Activated naive CD8-positive, alpha-beta T cell (primary cell): Measurements from ENCODE around the gene UBE2G1.

Source experiments
- H3K27ac Mint-ChIP-seq: one replicate; pipeline ENCODE4 v1.8.0; 2021; ENCODE audit warnings: mixed read lengths
- H3K27me3 Mint-ChIP-seq: one replicate; pipeline ENCODE4 v1.8.0; 2021; ENCODE audit warnings: mixed read lengths
- H3K36me3 Mint-ChIP-seq: one replicate; pipeline ENCODE4 v1.8.0; 2021; ENCODE audit warnings: mixed read lengths
- H3K4me1 Mint-ChIP-seq: one replicate; pipeline ENCODE4 v1.8.0; 2021; ENCODE audit warnings: low read depth, mixed read lengths
- H3K4me3 Mint-ChIP-seq: one replicate; pipeline ENCODE4 v1.8.0; 2021; ENCODE audit warnings: mild to moderate bottlenecking, mixed read lengths
- H3K9me3 Mint-ChIP-seq: one replicate; pipeline ENCODE4 v1.8.0; 2021; ENCODE audit warnings: low read depth, mixed read lengths

The UBE2G1 gene

GRCh38 chr17:4310354-4311060 is 56.0 kb downstream of the UBE2G1 start:
- Mint-ChIP-seq H3K27me3 (no peaks in the 10 kb centered on the region), H3K36me3 (peaks cover 3% of the 10 kb centered on the region), H3K4me1 (peaks cover 63% of the 10 kb centered on the region), H3K4me3 (no peak overlapping the region), H3K9me3 (no peaks in the 10 kb centered on the region), H3K27ac (peak overlapping the region; percentile 31)

DNA sequence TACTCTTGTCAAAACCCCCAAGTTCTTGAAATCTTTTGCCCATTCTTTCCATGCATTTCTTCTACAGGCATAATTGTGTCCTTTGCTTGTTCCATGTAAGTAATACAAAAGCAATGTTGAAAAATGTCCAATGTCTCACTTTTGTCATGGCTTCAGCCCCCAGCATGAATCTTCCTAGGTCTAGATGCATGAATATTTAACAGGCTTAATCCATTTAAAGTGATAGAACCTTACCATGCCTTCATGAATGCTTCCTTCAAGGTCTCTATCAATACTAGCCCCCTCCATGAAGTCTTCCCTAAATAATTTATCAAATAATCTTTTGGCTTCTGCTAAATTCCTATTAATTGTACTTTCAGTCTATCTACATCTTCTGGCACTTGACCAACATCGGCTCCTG is 56.6 kb downstream of the UBE2G1 start:
- H3K4me3 Mint-ChIP-seq: no peak overlapping the region
- H3K4me1 Mint-ChIP-seq: peaks cover 61% of the 10 kb centered on the region
- peak overlapping the region; percentile 31 for H3K27ac Mint-ChIP-seq
- peaks cover 3% of the 10 kb centered on the region for H3K36me3 Mint-ChIP-seq
- H3K27me3 Mint-ChIP-seq: no peaks in the 10 kb centered on the region
- H3K9me3 Mint-ChIP-seq: no peaks in the 10 kb centered on the region

DNA sequence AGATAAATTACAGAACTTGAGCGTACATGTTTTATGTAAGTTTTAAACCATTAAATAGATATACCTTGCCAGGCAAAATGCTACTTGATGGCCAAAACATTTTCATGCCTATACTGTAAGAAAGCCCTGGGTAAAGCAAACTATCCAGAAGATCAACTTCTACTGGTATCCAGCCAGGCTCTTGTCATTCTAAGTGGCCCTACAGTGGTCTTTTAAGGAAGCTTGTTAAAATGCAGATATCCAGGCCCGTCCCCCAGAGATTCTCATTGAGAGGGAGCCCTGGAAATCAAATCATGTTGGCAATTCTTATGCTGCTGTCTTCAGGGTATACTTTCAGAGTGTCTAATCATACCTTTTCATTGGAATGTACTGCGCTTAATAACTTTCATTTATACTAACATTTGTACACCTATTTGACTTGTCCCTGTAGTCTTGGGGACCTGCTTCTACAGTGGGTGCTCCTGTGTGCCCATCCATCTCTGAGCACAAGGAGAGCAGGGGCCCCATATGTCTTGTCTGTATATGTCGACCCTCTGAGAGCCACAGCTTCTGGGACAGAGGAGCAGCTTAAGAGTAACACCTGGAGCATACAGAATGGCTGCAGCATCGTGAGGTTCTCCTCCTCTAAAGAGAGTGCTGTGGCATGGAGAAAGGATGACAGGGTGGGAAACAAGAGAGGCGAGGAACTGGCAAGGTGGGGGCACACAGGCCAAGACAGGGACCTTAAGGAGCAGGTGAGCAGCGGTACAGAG is 59.1 kb downstream of the UBE2G1 start:
- Mint-ChIP-seq H3K4me1 (peaks cover 41% of the 10 kb centered on the region), H3K36me3 (peaks cover 3% of the 10 kb centered on the region), H3K9me3 (no peaks in the 10 kb centered on the region), H3K4me3 (no peak overlapping the region), H3K27me3 (no peaks in the 10 kb centered on the region), H3K27ac (peak overlapping the region; percentile 28)

DNA sequence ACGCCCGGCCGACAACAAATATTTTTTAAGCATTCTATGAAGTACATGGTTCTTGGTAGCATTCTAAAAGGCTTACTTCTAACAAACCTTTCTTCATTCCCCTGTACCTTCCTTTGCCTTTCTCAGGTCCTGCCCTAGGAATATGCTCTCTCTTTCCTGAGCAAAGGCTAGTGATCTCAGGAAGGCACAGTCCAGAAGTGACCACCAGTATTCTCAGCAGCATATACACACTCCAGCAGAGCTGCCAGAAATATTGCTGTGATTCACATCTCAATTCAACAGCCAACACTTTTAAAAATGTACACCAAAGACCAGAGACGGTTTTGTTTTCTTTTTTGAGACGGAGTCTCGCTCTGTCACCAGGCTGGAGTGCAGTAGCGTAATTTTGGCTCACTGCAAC is 61.3 kb downstream of the UBE2G1 start:
- H3K4me3 Mint-ChIP-seq: no peak overlapping the region
- no peak overlapping the region for H3K27ac Mint-ChIP-seq
- peaks cover 24% of the 10 kb centered on the region for H3K4me1 Mint-ChIP-seq
- no peaks in the 10 kb centered on the region for H3K36me3 Mint-ChIP-seq
- H3K9me3 Mint-ChIP-seq: no peaks in the 10 kb centered on the region
- no peaks in the 10 kb centered on the region for H3K27me3 Mint-ChIP-seq

- peaks cover 17% of the 10 kb centered on the region for H3K4me1 Mint-ChIP-seq
- no peak overlapping the region for H3K27ac Mint-ChIP-seq
- no peak overlapping the region for H3K4me3 Mint-ChIP-seq
- H3K9me3 Mint-ChIP-seq: no peaks in the 10 kb centered on the region
- no peaks in the 10 kb centered on the region for H3K27me3 Mint-ChIP-seq
- H3K36me3 Mint-ChIP-seq: no peaks in the 10 kb centered on the region
Observed at GRCh38 chr17:4304417-4305027, 62.0 kb downstream of the UBE2G1 start.

- Mint-ChIP-seq H3K9me3 (no peaks in the 10 kb centered on the region), H3K27me3 (no peaks in the 10 kb centered on the region), H3K4me1 (peaks cover 11% of the 10 kb centered on the region), H3K27ac (no peak overlapping the region), H3K36me3 (no peaks in the 10 kb centered on the region), H3K4me3 (no peak overlapping the region)
Observed at GRCh38 chr17:4301066-4301465, 65.4 kb downstream of the UBE2G1 start.

DNA sequence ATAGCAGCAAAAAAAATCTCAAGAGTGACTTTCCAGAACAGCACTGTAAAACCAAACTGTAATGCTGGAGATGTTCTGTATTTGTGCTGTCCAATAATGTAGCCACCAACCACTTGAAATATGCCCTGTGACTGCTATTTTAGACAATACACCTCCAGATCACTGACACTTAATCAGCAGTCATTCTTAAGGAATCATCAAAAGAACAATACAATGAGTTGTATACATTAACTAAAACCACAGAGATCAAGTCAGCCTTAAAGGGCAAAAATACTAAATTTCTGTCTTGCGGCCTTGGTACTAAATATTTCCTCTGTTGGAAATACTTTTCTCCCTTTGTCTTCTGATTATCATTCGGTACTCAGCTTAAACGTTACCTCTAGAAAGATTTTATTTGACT is 69.1 kb downstream of the UBE2G1 start:
- H3K27ac Mint-ChIP-seq: peak overlapping the region; percentile 13
- H3K9me3 Mint-ChIP-seq: no peaks in the 10 kb centered on the region
- peaks cover 7% of the 10 kb centered on the region for H3K4me1 Mint-ChIP-seq
- no peak overlapping the region for H3K4me3 Mint-ChIP-seq
- no peaks in the 10 kb centered on the region for H3K36me3 Mint-ChIP-seq
- no peaks in the 10 kb centered on the region for H3K27me3 Mint-ChIP-seq

DNA sequence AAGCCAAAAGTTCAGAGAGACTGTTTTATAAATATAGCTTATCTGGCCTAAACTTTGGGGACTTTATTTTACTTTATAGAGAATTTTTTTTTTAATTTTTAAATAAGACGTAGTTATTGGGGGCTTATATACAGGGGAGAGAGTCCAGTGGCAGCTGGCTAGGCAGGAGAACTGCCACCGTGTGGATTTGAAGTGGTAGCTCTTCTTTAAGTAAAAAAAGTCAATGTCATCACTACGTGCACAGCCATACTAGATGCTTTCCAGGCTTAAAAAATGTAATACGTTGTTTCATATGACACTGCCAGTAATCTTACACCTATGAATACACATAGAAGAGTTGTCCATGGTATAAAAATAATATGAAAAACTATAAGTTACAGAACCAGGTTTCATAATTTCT is 70.8 kb downstream of the UBE2G1 start:
- H3K27ac Mint-ChIP-seq: no peak overlapping the region
- H3K4me3 Mint-ChIP-seq: no peak overlapping the region
- no peaks in the 10 kb centered on the region for H3K27me3 Mint-ChIP-seq
- no peaks in the 10 kb centered on the region for H3K9me3 Mint-ChIP-seq
- H3K4me1 Mint-ChIP-seq: peaks cover 7% of the 10 kb centered on the region
- H3K36me3 Mint-ChIP-seq: no peaks in the 10 kb centered on the region

DNA sequence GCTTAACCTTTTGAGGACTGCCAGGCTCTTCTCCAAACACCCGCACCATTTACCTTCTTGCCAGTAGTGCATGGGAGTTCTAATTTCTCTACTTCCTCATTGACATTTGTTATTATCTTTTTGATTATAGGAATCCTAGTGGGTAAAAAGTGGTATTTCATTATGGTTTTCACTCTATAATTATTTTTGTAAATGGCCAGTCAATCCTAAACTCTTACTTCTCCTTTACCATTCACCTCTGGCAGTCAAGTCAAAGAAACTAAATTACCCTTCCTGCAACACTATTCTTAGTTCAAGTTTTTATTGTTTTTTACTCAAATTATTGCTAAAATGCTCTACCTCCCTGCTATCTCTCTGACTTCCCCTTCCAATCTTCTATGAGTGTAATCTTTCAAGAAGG is 72.9 kb downstream of the UBE2G1 start:
- Mint-ChIP-seq H3K9me3 (no peaks in the 10 kb centered on the region), H3K4me1 (peaks cover 7% of the 10 kb centered on the region), H3K36me3 (peaks cover under 1% of the 10 kb centered on the region), H3K4me3 (no peak overlapping the region), H3K27me3 (no peaks in the 10 kb centered on the region), H3K27ac (no peak overlapping the region)

DNA sequence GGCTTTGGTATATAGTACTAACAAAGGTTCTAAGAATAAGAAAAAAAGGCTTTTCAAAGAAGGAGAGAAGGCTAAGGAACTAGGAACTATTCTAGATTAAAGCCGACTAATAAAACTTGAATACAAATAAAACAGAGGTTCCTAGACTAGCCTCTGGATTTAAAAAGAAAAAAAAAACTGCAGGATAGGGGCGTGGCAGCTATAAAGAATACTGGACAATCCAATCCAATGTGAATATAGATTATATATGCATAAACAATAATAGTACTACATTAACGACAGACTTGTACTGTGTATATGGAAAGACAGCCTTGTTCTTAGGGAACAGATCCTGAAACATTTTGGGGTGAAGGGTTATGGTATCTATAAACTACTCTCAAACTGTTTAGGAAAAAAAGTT is 78.8 kb downstream of the UBE2G1 start:
- no peaks in the 10 kb centered on the region for H3K27me3 Mint-ChIP-seq
- no peak overlapping the region for H3K27ac Mint-ChIP-seq
- no peak overlapping the region for H3K4me3 Mint-ChIP-seq
- H3K9me3 Mint-ChIP-seq: no peaks in the 10 kb centered on the region
- peaks cover 2% of the 10 kb centered on the region for H3K4me1 Mint-ChIP-seq
- peaks cover 3% of the 10 kb centered on the region for H3K36me3 Mint-ChIP-seq

DNA sequence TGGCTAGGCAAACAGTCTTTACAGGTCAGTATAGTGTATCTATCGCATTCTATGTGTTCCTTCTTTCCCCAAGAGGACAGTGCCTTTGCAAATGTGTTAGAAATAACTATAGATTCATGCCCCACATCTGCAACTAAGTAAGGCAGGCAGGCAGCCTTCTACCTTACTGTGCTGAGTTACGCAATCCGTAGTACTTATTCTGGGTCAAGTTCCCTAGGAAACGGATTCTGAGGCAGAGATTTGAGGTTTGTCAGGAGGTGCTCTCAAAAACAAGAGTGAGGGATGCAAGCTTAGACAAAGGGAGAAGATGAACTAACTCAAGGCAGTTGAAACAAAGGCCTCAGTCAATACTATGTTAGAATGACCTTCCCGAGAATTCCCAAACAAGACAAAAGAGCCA is 90.0 kb downstream of the UBE2G1 start:
- H3K4me3 Mint-ChIP-seq: no peak overlapping the region
- peak overlapping the region; percentile 41 for H3K27ac Mint-ChIP-seq
- peaks cover 6% of the 10 kb centered on the region for H3K36me3 Mint-ChIP-seq
- H3K9me3 Mint-ChIP-seq: no peaks in the 10 kb centered on the region
- H3K4me1 Mint-ChIP-seq: peaks cover 3% of the 10 kb centered on the region
- H3K27me3 Mint-ChIP-seq: no peaks in the 10 kb centered on the region

DNA sequence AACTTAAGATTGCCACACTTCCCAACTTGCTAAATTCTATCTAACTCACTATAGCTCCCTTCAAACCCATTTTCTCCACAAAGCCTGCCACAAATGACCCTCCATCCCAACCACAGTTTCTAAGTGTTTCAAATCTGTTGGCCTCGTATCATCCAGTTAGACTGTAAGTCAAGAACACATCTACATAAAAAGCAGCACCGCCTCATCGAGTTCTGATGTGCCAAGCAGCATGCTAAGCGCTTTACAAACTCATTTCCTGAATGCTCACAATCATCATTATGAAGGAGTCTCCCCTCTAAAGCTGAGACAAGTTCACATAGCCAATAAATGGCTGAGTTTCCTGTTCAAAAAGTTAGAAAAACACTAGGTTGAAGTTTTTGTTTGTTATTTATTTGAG is 93.5 kb downstream of the UBE2G1 start:
- no peak overlapping the region for H3K4me3 Mint-ChIP-seq
- no peaks in the 10 kb centered on the region for H3K9me3 Mint-ChIP-seq
- no peaks in the 10 kb centered on the region for H3K36me3 Mint-ChIP-seq
- peaks cover 2% of the 10 kb centered on the region for H3K4me1 Mint-ChIP-seq
- peak overlapping the region; percentile 35 for H3K27ac Mint-ChIP-seq
- H3K27me3 Mint-ChIP-seq: no peaks in the 10 kb centered on the region

GRCh38 chr17:4272213-4272971 is 94.1 kb downstream of the UBE2G1 start:
- H3K27me3 Mint-ChIP-seq: no peaks in the 10 kb centered on the region
- no peaks in the 10 kb centered on the region for H3K36me3 Mint-ChIP-seq
- no peak overlapping the region for H3K27ac Mint-ChIP-seq
- H3K4me3 Mint-ChIP-seq: no peak overlapping the region
- no peaks in the 10 kb centered on the region for H3K9me3 Mint-ChIP-seq
- H3K4me1 Mint-ChIP-seq: peaks cover 2% of the 10 kb centered on the region

- H3K4me1 Mint-ChIP-seq: peaks cover 1% of the 10 kb centered on the region
- H3K27ac Mint-ChIP-seq: no peak overlapping the region
Observed at GRCh38 chr17:4270736-4271135, 95.7 kb downstream of the UBE2G1 start.

GRCh38 chr17:4269915-4270314 is 96.6 kb downstream of the UBE2G1 start:
- H3K27me3 Mint-ChIP-seq: no peaks in the 10 kb centered on the region
- H3K4me3 Mint-ChIP-seq: no peak overlapping the region
- no peak overlapping the region for H3K27ac Mint-ChIP-seq
- no peaks in the 10 kb centered on the region for H3K36me3 Mint-ChIP-seq
- H3K4me1 Mint-ChIP-seq: peaks cover 2% of the 10 kb centered on the region
- no peaks in the 10 kb centered on the region for H3K9me3 Mint-ChIP-seq

More at GRCh38 chr17:4270736-4271135, 95.7 kb downstream of the UBE2G1 start:
- Mint-ChIP-seq H3K36me3 (no peaks in the 10 kb centered on the region), H3K27me3 (no peaks in the 10 kb centered on the region), H3K9me3 (no peaks in the 10 kb centered on the region), H3K4me3 (no peak overlapping the region)
